Germinal center (tissue), 1 donor: ENCODE data around the gene COL20A1.
A peak's percentile ranks its signal among the peaks of the same experiment; 100 is the strongest.
"Not testable (repeated sequence)": the region's sequence is repeated elsewhere in the genome, so short reads cannot be mapped to it uniquely, and the experiment has no call there.

Source experiments
- DNase-seq: peaks from one replicate; pipeline ENCODE4 v3.0.0; 2012; ENCODE audit warnings: mixed read lengths, low spot score

The COL20A1 gene

GRCh38 chr20:63290677-63291472 is 2.1 kb upstream of the COL20A1 start:
- DNase-seq = peak; percentile 87

GRCh38 chr20:63291811-63292210 is 1.2 kb upstream of the COL20A1 start:
- DNase-seq = no peak

- no peak for DNase-seq
Measured at GRCh38 chr20:63292292-63292701, 689 bp upstream of the COL20A1 start.

- DNase-seq = no peak
Measured at GRCh38 chr20:63293456-63293855, 470 bp downstream of the COL20A1 start.

- no peak for DNase-seq
Measured at GRCh38 chr20:63293871-63294535, 1.0 kb downstream of the COL20A1 start.

GRCh38 chr20:63294536-63294900 is 1.5 kb downstream of the COL20A1 start:
- no peak for DNase-seq

- DNase-seq = no peak
Measured at GRCh38 chr20:63295018-63295417, 2.0 kb downstream of the COL20A1 start.

GRCh38 chr20:63295422-63295821 is 2.4 kb downstream of the COL20A1 start:
- DNase-seq = no peak

- DNase-seq = no peak
Measured at GRCh38 chr20:63295846-63296245, 2.9 kb downstream of the COL20A1 start.

GRCh38 chr20:63296531-63297299 is 3.7 kb downstream of the COL20A1 start:
- DNase-seq = no peak

GRCh38 chr20:63297371-63297781 is 4.4 kb downstream of the COL20A1 start:
- no peak for DNase-seq

GRCh38 chr20:63297796-63298572 is 5.0 kb downstream of the COL20A1 start:
- DNase-seq = no peak

- no peak for DNase-seq
Measured at GRCh38 chr20:63298731-63299312, 5.8 kb downstream of the COL20A1 start.

GRCh38 chr20:63301671-63302070 is 8.7 kb downstream of the COL20A1 start:
- DNase-seq = no peak

GRCh38 chr20:63303095-63303666 is 10.2 kb downstream of the COL20A1 start:
- DNase-seq = no peak

- DNase-seq = no peak
Measured at GRCh38 chr20:63305393-63305792, 12.4 kb downstream of the COL20A1 start.

GRCh38 chr20:63305933-63306672 is 13.1 kb downstream of the COL20A1 start:
- DNase-seq = not testable (repeated sequence)

- no peak for DNase-seq
Measured at GRCh38 chr20:63306673-63307537, 13.9 kb downstream of the COL20A1 start.

- no peak for DNase-seq
Measured at GRCh38 chr20:63307538-63308217, 14.7 kb downstream of the COL20A1 start.
